Measurements from ENCODE around the gene OOSP4A. TPM values are rescaled to one million over a fixed set of nuclear protein-coding genes. Genes with fewer than 3 reads are reported as not detected.

Gene OOSP4A
- total and polyA plus RNA-seq, 4 donors = 0.40 TPM; not detected in 3

DNA sequence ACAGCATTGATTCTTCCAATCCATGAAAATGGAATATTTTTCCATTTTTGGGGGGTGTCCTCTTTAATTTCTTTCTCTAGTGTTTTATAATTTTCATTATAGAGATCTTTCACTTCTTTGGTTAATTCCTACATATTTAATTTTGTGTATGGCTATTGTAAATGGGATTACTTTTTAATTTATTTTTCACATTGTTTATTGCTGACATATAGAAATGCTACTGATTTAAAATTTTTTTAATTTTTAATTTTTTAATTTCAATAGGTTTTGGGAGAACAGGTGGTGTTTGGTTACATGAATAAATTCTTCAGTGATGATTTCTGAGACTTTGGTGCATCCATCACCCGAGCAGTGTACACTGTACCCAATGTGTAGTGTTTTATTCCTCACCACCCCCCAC is 26.6 kb downstream of the OOSP4A start:
- 87 to 92% methylated on average over 1 of the region's 1 CpG for WGBS, 2 donors
- no peak for ATAC-seq (ENCODE audit: insufficient read depth, low FRiP score)

DNA sequence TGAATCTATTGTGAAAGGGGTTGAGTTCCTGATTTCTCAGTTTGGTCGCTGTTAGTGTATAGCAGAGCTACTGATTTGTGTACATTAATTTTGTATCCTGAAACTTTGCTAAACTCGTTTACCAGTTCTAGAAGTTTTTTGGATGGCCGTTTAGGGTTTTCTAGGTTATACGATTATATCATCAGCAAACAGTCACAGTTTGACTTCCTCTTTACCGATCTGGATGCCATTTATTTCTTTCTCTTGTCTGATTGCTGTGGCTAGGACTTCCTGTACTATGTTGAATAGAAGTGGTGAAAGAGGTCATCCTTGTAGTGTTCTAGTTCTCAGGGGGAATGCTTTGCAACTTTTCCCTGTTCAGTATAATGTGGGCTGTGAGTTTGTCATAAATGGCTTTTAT is 28.6 kb downstream of the OOSP4A start:
- DNase-seq (no peak), ATAC-seq (ENCODE audit: insufficient read depth, low FRiP score) (no peak)
- no peak overlapping the region for H3K27ac ChIP-seq (ENCODE audit: low read depth in 1 of 2, low read length in 1 of 2)
- WGBS, 2 donors = 28 to 54% methylated on average over 5 of the region's 5 CpGs
- no peaks in the 10 kb centered on the region for H3K36me3 ChIP-seq (ENCODE audit: control insufficient read depth in 4 of 4, insufficient read depth in 4 of 4, low read length in 4 of 4)
- H3K9ac ChIP-seq (ENCODE audit: insufficient read depth in 1 of 2, low read length in 2 of 2) = no peak overlapping the region
- no peak for TF ChIP-seq CTCF (IDR thresholded peaks at IDR 0.05; ENCODE audit: control extremely low read depth, extremely low read depth)
- no peaks in the 10 kb centered on the region for H3K4me1 ChIP-seq (ENCODE audit: control insufficient read depth in 5 of 5, insufficient read depth in 5 of 5, low read length in 5 of 5)
- no peaks in the 10 kb centered on the region for H3K27me3 ChIP-seq (ENCODE audit: control insufficient read depth in 3 of 3, insufficient read depth in 3 of 3, low read length in 2 of 3)
- H3K9me3 ChIP-seq (ENCODE audit: control insufficient read depth in 4 of 4, insufficient read depth in 3 of 4, low read length in 3 of 4) = peaks cover 0 to 10% (median 3%) of the 10 kb centered on the region in 4 donors
- no peak overlapping the region for H3K4me3 ChIP-seq

More for the DNA sequence above, 26.6 kb downstream of the OOSP4A start:
- no peak for TF ChIP-seq CTCF (IDR thresholded peaks at IDR 0.05; ENCODE audit: control extremely low read depth, extremely low read depth)
- H3K36me3 ChIP-seq (ENCODE audit: control insufficient read depth in 4 of 4, insufficient read depth in 4 of 4, low read length in 4 of 4) = no peaks in the 10 kb centered on the region
- H3K27me3 ChIP-seq (ENCODE audit: control insufficient read depth in 3 of 3, insufficient read depth in 3 of 3, low read length in 2 of 3) = no peaks in the 10 kb centered on the region
- H3K27ac ChIP-seq (ENCODE audit: low read depth in 1 of 2, low read length in 1 of 2) = no peak overlapping the region
- no peaks in the 10 kb centered on the region for H3K4me1 ChIP-seq (ENCODE audit: control insufficient read depth in 5 of 5, insufficient read depth in 5 of 5, low read length in 5 of 5)
- peaks cover 0 to 10% (median 5%) of the 10 kb centered on the region in 4 donors for H3K9me3 ChIP-seq (ENCODE audit: control insufficient read depth in 4 of 4, insufficient read depth in 3 of 4, low read length in 3 of 4)
- H3K9ac ChIP-seq (ENCODE audit: insufficient read depth in 1 of 2, low read length in 2 of 2) = no peak overlapping the region
- H3K4me3 ChIP-seq = no peak overlapping the region
- no peak for DNase-seq

GRCh38 chr11:59997800-59998199 is 34.0 kb downstream of the OOSP4A start:
- H3K9me3 ChIP-seq (ENCODE audit: control insufficient read depth in 4 of 4, insufficient read depth in 3 of 4, low read length in 3 of 4) = no peaks in the 10 kb centered on the region
- TF ChIP-seq CTCF (IDR thresholded peaks at IDR 0.05; ENCODE audit: control extremely low read depth, extremely low read depth) = no peak
- DNase-seq (peak in 1 of 3 donors; percentile 1), ATAC-seq (ENCODE audit: insufficient read depth, low FRiP score) (no peak)
- H3K36me3 ChIP-seq (ENCODE audit: control insufficient read depth in 4 of 4, insufficient read depth in 4 of 4, low read length in 4 of 4) = no peaks in the 10 kb centered on the region
- H3K4me3 ChIP-seq = no peak overlapping the region
- no peaks in the 10 kb centered on the region for H3K27me3 ChIP-seq (ENCODE audit: control insufficient read depth in 3 of 3, insufficient read depth in 3 of 3, low read length in 2 of 3)
- H3K4me1 ChIP-seq (ENCODE audit: control insufficient read depth in 5 of 5, insufficient read depth in 5 of 5, low read length in 5 of 5) = no peaks in the 10 kb centered on the region
- no peak overlapping the region for H3K27ac ChIP-seq (ENCODE audit: low read depth in 1 of 2, low read length in 1 of 2)
- WGBS, 2 donors = 54 to 92% methylated on average over 2 of the region's 2 CpGs
- no peak overlapping the region for H3K9ac ChIP-seq (ENCODE audit: insufficient read depth in 1 of 2, low read length in 2 of 2)

DNA sequence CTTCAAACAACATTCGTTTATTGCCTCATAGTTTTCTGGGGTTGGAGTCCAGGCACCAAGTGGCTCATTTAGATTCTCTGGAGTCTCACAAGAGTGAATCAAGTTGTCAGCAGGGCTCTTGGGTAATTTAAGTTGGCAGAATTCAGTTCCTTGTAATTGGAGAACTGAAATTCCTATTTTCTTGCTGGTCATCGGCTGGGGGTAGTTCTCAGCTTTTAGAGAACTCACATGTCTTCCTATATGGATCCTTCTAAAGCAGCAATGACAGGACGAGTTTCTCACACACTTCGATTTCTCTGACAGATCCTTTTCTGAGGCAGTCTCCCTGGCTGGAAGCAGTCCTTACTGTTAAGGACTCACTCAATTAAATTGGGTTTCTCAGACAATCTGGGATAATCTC is 35.9 kb downstream of the OOSP4A start:
- DNase-seq (no peak), ATAC-seq (ENCODE audit: insufficient read depth, low FRiP score) (no peak)
- Histone ChIP-seq H3K4me3 (no peak overlapping the region), H3K9me3 (ENCODE audit: control insufficient read depth in 4 of 4, insufficient read depth in 3 of 4, low read length in 3 of 4) (peaks cover 0 to 5% (median 0%) of the 10 kb centered on the region in 4 donors), H3K36me3 (ENCODE audit: control insufficient read depth in 4 of 4, insufficient read depth in 4 of 4, low read length in 4 of 4) (no peaks in the 10 kb centered on the region), H3K9ac (ENCODE audit: insufficient read depth in 1 of 2, low read length in 2 of 2) (no peak overlapping the region), H3K27me3 (ENCODE audit: control insufficient read depth in 3 of 3, insufficient read depth in 3 of 3, low read length in 2 of 3) (no peaks in the 10 kb centered on the region), H3K4me1 (ENCODE audit: control insufficient read depth in 5 of 5, insufficient read depth in 5 of 5, low read length in 5 of 5) (no peaks in the 10 kb centered on the region), H3K27ac (ENCODE audit: low read depth in 1 of 2, low read length in 1 of 2) (no peak overlapping the region)
- WGBS, 2 donors = 75 to 81% methylated on average over 4 of the region's 4 CpGs
- no peak for TF ChIP-seq CTCF (IDR thresholded peaks at IDR 0.05; ENCODE audit: control extremely low read depth, extremely low read depth)

Data from lung (tissue), 12 donors.